ENCODE measurements around the gene DCLK1.
"Not testable (repeated sequence)": the region's sequence is repeated elsewhere in the genome, so short reads cannot be mapped to it uniquely, and the experiment has no call there.

The DCLK1 gene

GRCh38 chr13:36086117-36086516 is 45.1 kb downstream of the DCLK1 start:
- no peak for DNase-seq (ENCODE audit: low spot score)

- DNase-seq (ENCODE audit: low spot score) = no peak
Observed at GRCh38 chr13:36084131-36084530, 47.1 kb downstream of the DCLK1 start.

- DNase-seq (ENCODE audit: low spot score) = no peak
Observed at GRCh38 chr13:36082806-36083205, 48.4 kb downstream of the DCLK1 start.

GRCh38 chr13:36082396-36082795 is 48.8 kb downstream of the DCLK1 start:
- DNase-seq (ENCODE audit: low spot score) = no peak

GRCh38 chr13:36076211-36076610 is 55.0 kb downstream of the DCLK1 start:
- DNase-seq (ENCODE audit: low spot score) = no peak

GRCh38 chr13:36074659-36075058 is 56.5 kb downstream of the DCLK1 start:
- no peak for DNase-seq (ENCODE audit: low spot score)

GRCh38 chr13:36072152-36072935 is 58.8 kb downstream of the DCLK1 start:
- no peak for DNase-seq (ENCODE audit: low spot score)

GRCh38 chr13:36070504-36071192 is 60.5 kb downstream of the DCLK1 start:
- DNase-seq (ENCODE audit: low spot score) = not testable (repeated sequence)

- no peak for DNase-seq (ENCODE audit: low spot score)
Observed at GRCh38 chr13:36069881-36070366, 61.3 kb downstream of the DCLK1 start.

GRCh38 chr13:36068991-36069390 is 62.2 kb downstream of the DCLK1 start:
- no peak for DNase-seq (ENCODE audit: low spot score)

- no peak for DNase-seq (ENCODE audit: low spot score)
Observed at GRCh38 chr13:36068566-36068965, 62.6 kb downstream of the DCLK1 start.

- DNase-seq (ENCODE audit: low spot score) = no peak
Observed at GRCh38 chr13:36067746-36068381, 63.3 kb downstream of the DCLK1 start.

- no peak for DNase-seq (ENCODE audit: low spot score)
Observed at GRCh38 chr13:36062249-36062648, 68.9 kb downstream of the DCLK1 start.

- no peak for DNase-seq (ENCODE audit: low spot score)
Observed at GRCh38 chr13:36061621-36062020, 69.6 kb downstream of the DCLK1 start.

- DNase-seq (ENCODE audit: low spot score) = no peak
Observed at GRCh38 chr13:36061054-36061453, 70.1 kb downstream of the DCLK1 start.

- DNase-seq (ENCODE audit: low spot score) = no peak
Observed at GRCh38 chr13:36059321-36059720, 71.9 kb downstream of the DCLK1 start.

GRCh38 chr13:36058116-36058515 is 73.1 kb downstream of the DCLK1 start:
- no peak for DNase-seq (ENCODE audit: low spot score)

GRCh38 chr13:36057547-36057946 is 73.6 kb downstream of the DCLK1 start:
- no peak for DNase-seq (ENCODE audit: low spot score)

GRCh38 chr13:36057041-36057440 is 74.1 kb downstream of the DCLK1 start:
- DNase-seq (ENCODE audit: low spot score) = no peak

GRCh38 chr13:36055366-36055765 is 75.8 kb downstream of the DCLK1 start:
- DNase-seq (ENCODE audit: low spot score) = no peak

GRCh38 chr13:36054041-36054440 is 77.1 kb downstream of the DCLK1 start:
- DNase-seq (ENCODE audit: low spot score) = no peak

GRCh38 chr13:36051082-36051481 is 80.1 kb downstream of the DCLK1 start:
- DNase-seq (ENCODE audit: low spot score) = no peak

- DNase-seq (ENCODE audit: low spot score) = no peak
Observed at GRCh38 chr13:36046672-36047071, 84.5 kb downstream of the DCLK1 start.

All from AG08396 (cell line).